Measurements from ENCODE around the gene FXYD7. TPM values are rescaled to one million over a fixed set of nuclear protein-coding genes. Genes with fewer than 3 reads are reported as not detected.

Gene FXYD7
- total and polyA plus RNA-seq, 9 donors: 0.38 to 1.4 (median 0.68) TPM

DNA sequence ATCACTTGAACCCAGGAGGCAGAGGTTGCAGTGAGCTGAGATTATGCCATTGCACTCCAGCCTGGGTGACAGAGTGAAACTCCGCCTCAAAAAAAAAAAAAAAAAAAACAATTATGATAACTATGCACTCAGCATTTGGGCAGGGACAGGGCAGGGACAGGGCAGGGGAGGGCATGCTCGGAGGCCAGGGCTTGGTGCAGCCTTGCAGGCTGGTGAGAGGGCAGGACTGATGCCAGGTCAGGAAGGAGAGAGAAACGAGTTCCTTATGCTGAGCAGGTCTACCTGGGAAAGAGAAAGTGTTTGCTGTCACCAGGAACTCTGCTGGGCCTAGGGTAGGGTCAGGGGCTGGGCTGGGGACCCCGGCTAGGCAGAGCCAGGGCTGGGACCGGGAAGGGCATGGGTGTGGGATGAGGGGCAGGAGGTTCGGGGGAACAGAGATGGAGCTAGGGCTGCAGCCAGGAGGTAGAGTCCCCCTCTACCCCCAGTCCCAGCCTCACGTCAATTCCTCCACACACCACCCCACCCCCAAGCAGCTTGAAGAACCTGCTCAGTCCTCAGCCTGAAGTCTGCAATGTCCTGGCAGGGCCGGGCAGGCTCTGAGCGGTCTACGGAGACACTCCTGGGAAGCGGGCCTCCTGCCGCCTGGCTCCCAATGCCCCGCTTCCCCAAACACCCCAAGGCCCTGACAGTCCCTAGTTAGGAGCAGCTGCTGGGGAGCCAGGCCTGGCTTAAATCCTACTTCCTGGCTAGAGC lies 24.6 kb upstream of the FXYD7 start:
- DNase-seq: no peak
- H3K4me3 ChIP-seq (ENCODE audit: low read length): no peak overlapping the region
- peaks cover 26% of the 10 kb centered on the region for H3K4me1 ChIP-seq (ENCODE audit: control insufficient read depth, insufficient read depth, low read length)
- WGBS (ENCODE audit: insufficient coverage): 80% methylated on average over 9 of the region's 13 CpGs
- peaks cover 8% of the 10 kb centered on the region for H3K27me3 ChIP-seq (ENCODE audit: control insufficient read depth, insufficient read depth, low read length)
- H3K9me3 ChIP-seq (replicated peaks; ENCODE audit: control insufficient read depth, low read depth, low read length): no peaks in the 10 kb centered on the region
- H3K27ac ChIP-seq (ENCODE audit: low read length): no peak overlapping the region
- no peaks in the 10 kb centered on the region for H3K36me3 ChIP-seq (ENCODE audit: control insufficient read depth, insufficient read depth, low read length)

DNA sequence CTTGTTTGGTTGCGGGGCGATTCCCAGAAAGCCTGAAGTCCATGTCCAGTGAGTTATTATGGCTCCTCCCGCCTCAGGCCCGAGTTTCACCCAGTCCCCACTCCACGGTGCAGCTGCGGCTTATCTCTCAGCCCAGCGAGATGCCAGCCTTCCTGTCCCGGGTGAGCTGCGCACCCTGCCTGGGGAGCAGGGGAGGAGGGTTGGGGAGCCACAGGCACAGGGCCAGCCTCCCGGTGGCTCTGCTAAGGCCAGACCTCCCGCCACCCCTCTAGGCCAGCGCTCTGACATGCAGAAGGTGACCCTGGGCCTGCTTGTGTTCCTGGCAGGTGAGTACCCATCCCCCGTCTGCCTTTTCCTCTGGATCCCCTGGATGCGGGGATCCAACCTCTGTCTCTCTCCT lies 24.0 kb upstream of the FXYD7 start:
- Histone ChIP-seq H3K36me3 (ENCODE audit: control insufficient read depth, insufficient read depth, low read length) (no peaks in the 10 kb centered on the region), H3K27ac (ENCODE audit: low read length) (no peak overlapping the region), H3K9me3 (replicated peaks; ENCODE audit: control insufficient read depth, low read depth, low read length) (no peaks in the 10 kb centered on the region), H3K4me3 (ENCODE audit: low read length) (no peak overlapping the region), H3K27me3 (ENCODE audit: control insufficient read depth, insufficient read depth, low read length) (peaks cover 8% of the 10 kb centered on the region), H3K4me1 (ENCODE audit: control insufficient read depth, insufficient read depth, low read length) (peaks cover 31% of the 10 kb centered on the region)
- 75% methylated on average over 10 of the region's 14 CpGs for WGBS (ENCODE audit: insufficient coverage)
- no peak for DNase-seq

- Histone ChIP-seq H3K4me1 (ENCODE audit: control insufficient read depth, insufficient read depth, low read length) (peaks cover 30% of the 10 kb centered on the region), H3K9me3 (replicated peaks; ENCODE audit: control insufficient read depth, low read depth, low read length) (no peaks in the 10 kb centered on the region), H3K4me3 (ENCODE audit: low read length) (no peak overlapping the region), H3K27me3 (ENCODE audit: control insufficient read depth, insufficient read depth, low read length) (peaks cover 8% of the 10 kb centered on the region), H3K36me3 (ENCODE audit: control insufficient read depth, insufficient read depth, low read length) (no peaks in the 10 kb centered on the region), H3K27ac (ENCODE audit: low read length) (no peak overlapping the region)
- no peak for DNase-seq
- WGBS (ENCODE audit: insufficient coverage): 90% methylated on average over 6 of the region's 9 CpGs
These were observed 23.4 kb upstream of the FXYD7 start for GRCh38 chr19:35119578-35120155.

GRCh38 chr19:35120492-35120891 lies 22.6 kb upstream of the FXYD7 start:
- WGBS (ENCODE audit: insufficient coverage): 4% methylated on average over 4 of the region's 7 CpGs
- Histone ChIP-seq H3K4me1 (ENCODE audit: control insufficient read depth, insufficient read depth, low read length) (peaks cover 31% of the 10 kb centered on the region), H3K4me3 (ENCODE audit: low read length) (no peak overlapping the region), H3K27ac (ENCODE audit: low read length) (no peak overlapping the region), H3K36me3 (ENCODE audit: control insufficient read depth, insufficient read depth, low read length) (no peaks in the 10 kb centered on the region), H3K27me3 (ENCODE audit: control insufficient read depth, insufficient read depth, low read length) (peaks cover 4% of the 10 kb centered on the region), H3K9me3 (replicated peaks; ENCODE audit: control insufficient read depth, low read depth, low read length) (no peaks in the 10 kb centered on the region)
- peak; percentile 74 for DNase-seq

DNA sequence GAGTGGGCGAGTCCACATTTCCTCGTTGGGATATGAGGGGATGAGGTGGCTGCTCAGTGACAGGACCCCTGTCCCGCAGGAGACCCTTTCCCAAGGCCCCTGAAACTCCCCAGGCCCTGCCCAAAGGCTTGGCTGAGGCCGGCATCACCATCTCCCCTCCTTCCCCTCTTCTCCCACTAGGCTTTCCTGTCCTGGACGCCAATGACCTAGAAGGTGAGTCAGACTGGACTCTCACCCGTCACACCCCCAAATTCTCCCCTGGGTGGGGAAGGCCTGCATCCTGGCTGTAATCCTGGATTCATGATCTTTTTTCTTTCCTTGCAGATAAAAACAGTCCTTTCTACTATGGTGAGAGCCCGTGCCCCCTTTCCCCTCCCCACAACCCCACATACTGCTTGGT lies 22.2 kb upstream of the FXYD7 start:
- Histone ChIP-seq H3K9me3 (replicated peaks; ENCODE audit: control insufficient read depth, low read depth, low read length) (no peaks in the 10 kb centered on the region), H3K27ac (ENCODE audit: low read length) (no peak overlapping the region), H3K4me1 (ENCODE audit: control insufficient read depth, insufficient read depth, low read length) (peaks cover 35% of the 10 kb centered on the region), H3K4me3 (ENCODE audit: low read length) (no peak overlapping the region), H3K27me3 (ENCODE audit: control insufficient read depth, insufficient read depth, low read length) (peaks cover 3% of the 10 kb centered on the region), H3K36me3 (ENCODE audit: control insufficient read depth, insufficient read depth, low read length) (no peaks in the 10 kb centered on the region)
- DNase-seq: no peak
- 41% methylated on average over 3 of the region's 7 CpGs for WGBS (ENCODE audit: insufficient coverage)

DNA sequence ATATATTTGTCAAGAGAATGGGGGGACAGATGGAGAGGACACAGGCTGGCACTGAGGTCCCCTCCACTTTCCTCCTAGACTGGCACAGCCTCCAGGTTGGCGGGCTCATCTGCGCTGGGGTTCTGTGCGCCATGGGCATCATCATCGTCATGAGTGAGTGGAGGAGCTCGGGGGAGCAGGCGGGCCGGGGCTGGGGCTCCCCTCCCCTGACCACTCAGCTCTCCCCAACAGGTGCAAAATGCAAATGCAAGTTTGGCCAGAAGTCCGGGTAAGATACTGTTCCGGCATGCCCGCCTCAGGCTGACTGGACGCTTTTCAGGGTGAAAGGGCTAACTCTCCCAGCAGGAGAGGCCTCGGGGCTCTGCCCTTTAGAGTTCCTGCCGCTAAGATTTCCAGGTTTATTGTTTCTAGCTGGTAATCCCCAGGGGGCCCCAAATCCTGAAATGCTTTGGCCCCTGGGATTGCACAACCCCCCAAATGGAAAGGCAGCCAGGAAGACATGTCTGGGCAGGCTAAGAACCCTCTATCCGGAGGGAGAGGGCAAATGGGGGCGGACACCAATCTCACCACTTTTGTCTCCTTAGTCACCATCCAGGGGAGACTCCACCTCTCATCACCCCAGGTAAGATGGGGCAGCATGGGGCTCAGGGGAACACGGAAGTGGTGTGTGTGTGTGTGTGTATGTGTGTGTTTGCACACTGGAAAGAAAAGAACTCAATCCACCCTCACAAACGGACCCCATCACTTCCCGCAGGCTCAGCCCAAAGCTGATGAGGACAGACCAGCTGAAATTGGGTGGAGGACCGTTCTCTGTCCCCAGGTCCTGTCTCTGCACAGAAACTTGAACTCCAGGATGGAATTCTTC lies 20.1 kb upstream of the FXYD7 start:
- no peak overlapping the region for H3K27ac ChIP-seq (ENCODE audit: low read length)
- peaks cover 47% of the 10 kb centered on the region for H3K4me1 ChIP-seq (ENCODE audit: control insufficient read depth, insufficient read depth, low read length)
- H3K36me3 ChIP-seq (ENCODE audit: control insufficient read depth, insufficient read depth, low read length): no peaks in the 10 kb centered on the region
- no peak overlapping the region for H3K4me3 ChIP-seq (ENCODE audit: low read length)
- H3K27me3 ChIP-seq (ENCODE audit: control insufficient read depth, insufficient read depth, low read length): no peaks in the 10 kb centered on the region
- no peaks in the 10 kb centered on the region for H3K9me3 ChIP-seq (replicated peaks; ENCODE audit: control insufficient read depth, low read depth, low read length)
- 65% methylated on average over 8 of the region's 19 CpGs for WGBS (ENCODE audit: insufficient coverage)
- DNase-seq: peak; percentile 34

- WGBS (ENCODE audit: insufficient coverage): 82% methylated on average over 1 of the region's 5 CpGs
- no peak overlapping the region for H3K4me3 ChIP-seq (ENCODE audit: low read length)
- peak overlapping the region; percentile 47 for H3K27ac ChIP-seq (ENCODE audit: low read length)
- H3K9me3 ChIP-seq (replicated peaks; ENCODE audit: control insufficient read depth, low read depth, low read length): no peaks in the 10 kb centered on the region
- no peaks in the 10 kb centered on the region for H3K36me3 ChIP-seq (ENCODE audit: control insufficient read depth, insufficient read depth, low read length)
- H3K27me3 ChIP-seq (ENCODE audit: control insufficient read depth, insufficient read depth, low read length): no peaks in the 10 kb centered on the region
- peaks cover 47% of the 10 kb centered on the region for H3K4me1 ChIP-seq (ENCODE audit: control insufficient read depth, insufficient read depth, low read length)
- no peak for DNase-seq
These were observed 19.5 kb upstream of the FXYD7 start for GRCh38 chr19:35123573-35123972.

DNA sequence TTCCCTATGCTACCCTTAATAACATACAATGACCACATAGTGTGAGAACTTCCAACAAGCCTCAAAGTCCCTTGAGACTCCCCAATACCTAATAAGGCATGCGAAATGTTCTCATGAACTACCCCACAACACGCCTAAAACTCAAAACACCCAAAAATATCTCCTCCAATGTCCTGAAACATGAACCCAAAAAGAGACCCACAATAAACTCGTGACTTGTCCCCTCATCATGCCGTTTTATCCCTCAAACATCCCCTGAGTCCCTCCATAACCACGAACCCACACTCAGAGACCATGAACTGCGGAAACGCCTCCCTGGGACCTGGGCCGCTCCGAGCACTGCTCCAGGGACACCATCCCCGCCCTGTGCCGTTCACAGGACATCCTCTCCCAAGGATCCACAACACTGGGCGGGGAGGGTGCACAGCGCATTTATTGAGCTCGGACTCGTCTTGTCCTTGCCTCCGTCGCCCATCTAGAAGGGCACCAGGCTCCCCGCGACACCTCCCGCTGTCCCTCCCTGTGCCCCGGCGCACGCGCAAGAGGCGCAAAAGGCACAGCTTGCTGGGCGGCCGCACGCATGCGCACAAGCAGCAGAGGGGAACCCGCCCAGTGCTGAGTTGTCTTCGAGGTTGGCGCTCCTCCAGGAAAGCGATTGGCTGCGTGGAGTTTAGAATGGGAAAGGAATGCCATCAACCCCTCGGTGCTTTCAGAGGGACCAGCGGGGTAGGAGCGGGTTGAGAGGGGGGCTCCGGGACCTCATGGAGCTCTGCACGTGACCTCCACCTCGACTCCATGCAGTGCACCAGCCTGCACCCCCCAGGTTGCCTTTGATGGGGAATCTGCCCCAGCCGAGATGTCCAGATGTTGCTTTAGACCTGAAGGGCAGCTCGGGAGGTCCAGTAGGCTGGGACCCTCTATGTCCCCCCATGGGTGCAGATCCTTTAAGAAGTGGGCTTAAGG lies 18.7 kb upstream of the FXYD7 start:
- peaks cover 47% of the 10 kb centered on the region for H3K4me1 ChIP-seq (ENCODE audit: control insufficient read depth, insufficient read depth, low read length)
- peak overlapping the region; percentile 84 for H3K27ac ChIP-seq (ENCODE audit: low read length)
- peak overlapping the region; percentile 67 for H3K4me3 ChIP-seq (ENCODE audit: low read length)
- H3K9me3 ChIP-seq (replicated peaks; ENCODE audit: control insufficient read depth, low read depth, low read length): no peaks in the 10 kb centered on the region
- no peaks in the 10 kb centered on the region for H3K36me3 ChIP-seq (ENCODE audit: control insufficient read depth, insufficient read depth, low read length)
- peak; percentile 98 for DNase-seq
- no peaks in the 10 kb centered on the region for H3K27me3 ChIP-seq (ENCODE audit: control insufficient read depth, insufficient read depth, low read length)
- 4% methylated on average over 37 of the region's 42 CpGs for WGBS (ENCODE audit: insufficient coverage)

- WGBS (ENCODE audit: insufficient coverage): 85% methylated on average over 17 of the region's 19 CpGs
- no peaks in the 10 kb centered on the region for H3K9me3 ChIP-seq (replicated peaks; ENCODE audit: control insufficient read depth, low read depth, low read length)
- H3K4me1 ChIP-seq (ENCODE audit: control insufficient read depth, insufficient read depth, low read length): peaks cover 47% of the 10 kb centered on the region
- no peaks in the 10 kb centered on the region for H3K36me3 ChIP-seq (ENCODE audit: control insufficient read depth, insufficient read depth, low read length)
- H3K27me3 ChIP-seq (ENCODE audit: control insufficient read depth, insufficient read depth, low read length): no peaks in the 10 kb centered on the region
- no peak overlapping the region for H3K4me3 ChIP-seq (ENCODE audit: low read length)
- peak; percentile 16 for DNase-seq
- no peak overlapping the region for H3K27ac ChIP-seq (ENCODE audit: low read length)
These were observed 17.8 kb upstream of the FXYD7 start for GRCh38 chr19:35125270-35125717.

Data from muscle of leg (tissue), 11 donors.